GM19467 (cell line): ENCODE data around the gene C1orf198.

Source experiments
- ATAC-seq: cut with Tn5 transposase; IDR thresholded peaks from one replicate; pipeline ENCODE4 v1.9.1; 2021; ENCODE audit warnings: mild to moderate bottlenecking, moderate library complexity; ENCODE audit not compliant: unreplicated experiment

The C1orf198 gene

GRCh38 chr1:230814949-230815692 lies 53.2 kb downstream of the C1orf198 start:
- no peak for ATAC-seq

GRCh38 chr1:230812568-230812967 lies 55.8 kb downstream of the C1orf198 start:
- ATAC-seq: no peak

- ATAC-seq: no peak
These were observed 58.9 kb downstream of the C1orf198 start for GRCh38 chr1:230809256-230809990.

- no peak for ATAC-seq
These were observed 59.9 kb downstream of the C1orf198 start for GRCh38 chr1:230808281-230808872.

- no peak for ATAC-seq
These were observed 60.6 kb downstream of the C1orf198 start for GRCh38 chr1:230807561-230808280.

- no peak for ATAC-seq
These were observed 61.3 kb downstream of the C1orf198 start for GRCh38 chr1:230807029-230807428.

GRCh38 chr1:230806552-230806951 lies 61.8 kb downstream of the C1orf198 start:
- ATAC-seq: no peak

GRCh38 chr1:230804396-230804795 lies 63.9 kb downstream of the C1orf198 start:
- no peak for ATAC-seq

- ATAC-seq: no peak
These were observed 67.2 kb downstream of the C1orf198 start for GRCh38 chr1:230800891-230801840.

GRCh38 chr1:230798491-230798890 lies 69.8 kb downstream of the C1orf198 start:
- ATAC-seq: no peak

- no peak for ATAC-seq
These were observed 70.4 kb downstream of the C1orf198 start for GRCh38 chr1:230797942-230798365.

GRCh38 chr1:230797376-230797920 lies 70.9 kb downstream of the C1orf198 start:
- ATAC-seq: no peak

GRCh38 chr1:230796626-230797025 lies 71.7 kb downstream of the C1orf198 start:
- no peak for ATAC-seq

GRCh38 chr1:230794871-230795605 lies 73.3 kb downstream of the C1orf198 start:
- no peak for ATAC-seq

GRCh38 chr1:230794431-230794830 lies 73.9 kb downstream of the C1orf198 start:
- no peak for ATAC-seq

GRCh38 chr1:230793463-230793745 lies 74.9 kb downstream of the C1orf198 start:
- no peak for ATAC-seq

- ATAC-seq: no peak
These were observed 75.4 kb downstream of the C1orf198 start for GRCh38 chr1:230792691-230793462.

- ATAC-seq: no peak
These were observed 76.2 kb downstream of the C1orf198 start for GRCh38 chr1:230791986-230792564.
